Panc1 (cell line): ENCODE results near the gene CYS1.

ENCODE experiments used
- POLR2AphosphoS5 ChIP-seq: IDR thresholded peaks from 2 replicates; pipeline ENCODE4 v1.6.1; 2012; ENCODE audit warnings: mild to moderate bottlenecking, low read depth, low read length, moderate library complexity
- SIN3A ChIP-seq: IDR thresholded peaks from 2 replicates; pipeline ENCODE4 v1.6.1; 2012; ENCODE audit warnings: low read depth, mild to moderate bottlenecking, low read length, moderate library complexity, borderline replicate concordance; ENCODE audit not compliant: insufficient read depth
- TCF7L2 ChIP-seq: IDR thresholded peaks from 2 replicates; pipeline ENCODE4 v1.6.1; 2011; ENCODE audit warnings: mild to moderate bottlenecking, low read depth, low read length, inconsistent platforms
- TF ChIP-seq, protein P1 (sequence below): fragments of 450-650 bp; IDR thresholded peaks from 2 replicates; pipeline ENCODE4 v1.5.1; 2017; ENCODE audit warnings: mild to moderate bottlenecking
- TF ChIP-seq, protein P2 (sequence below), 2 experiments: IDR thresholded peaks; 2 replicates each; pipeline ENCODE4 v1.6.1; 2011 to 2012; ENCODE audit warnings: low read depth in 2 of 2, control low read depth in 1 of 2, low read length in 1 of 2, mild to moderate bottlenecking in 1 of 2, moderate library complexity in 1 of 2; ENCODE audit not compliant: insufficient read depth in 1 of 2

DNA sequence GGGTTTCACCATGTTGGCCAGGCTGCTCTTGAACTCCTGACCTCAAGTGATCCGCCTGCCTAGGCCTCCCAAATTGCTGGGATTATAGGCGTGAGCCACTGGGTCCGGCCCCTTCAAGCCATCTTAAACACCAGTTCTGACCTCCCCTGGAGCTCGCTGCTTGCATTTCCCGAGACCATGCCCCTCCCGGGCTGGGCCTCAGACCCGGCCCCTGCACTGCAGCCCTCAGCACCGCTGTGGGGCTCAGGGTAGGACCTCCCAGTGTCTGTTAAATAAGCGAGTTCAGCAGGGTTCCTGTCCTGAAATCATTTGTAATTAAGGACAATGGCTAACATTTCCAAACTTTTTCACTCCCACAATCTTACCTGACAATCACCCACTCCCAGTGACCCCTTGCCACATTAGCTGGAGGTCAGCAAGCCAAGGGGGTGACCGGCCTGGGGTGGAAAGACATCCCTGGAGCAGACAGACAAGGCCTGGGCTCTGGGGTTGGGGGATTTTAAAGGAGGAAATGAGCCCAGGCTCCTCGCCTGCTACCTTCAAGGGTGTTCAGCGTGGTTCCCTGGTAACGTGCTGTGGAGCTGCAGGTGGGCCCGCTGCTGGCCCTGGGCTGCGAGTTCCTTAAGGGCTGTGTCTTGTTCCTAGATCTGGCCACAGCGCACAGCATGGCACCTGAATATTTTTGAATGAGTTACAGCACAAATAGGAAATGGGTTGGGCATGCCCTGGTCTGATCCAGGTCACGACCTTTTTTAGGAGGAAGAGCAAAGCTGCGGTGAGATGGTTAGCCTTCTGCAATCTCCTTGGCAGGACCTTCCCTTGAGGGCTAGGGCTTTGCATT, 15.1 kb downstream of the CYS1 start:
- TF ChIP-seq, protein P1, sequence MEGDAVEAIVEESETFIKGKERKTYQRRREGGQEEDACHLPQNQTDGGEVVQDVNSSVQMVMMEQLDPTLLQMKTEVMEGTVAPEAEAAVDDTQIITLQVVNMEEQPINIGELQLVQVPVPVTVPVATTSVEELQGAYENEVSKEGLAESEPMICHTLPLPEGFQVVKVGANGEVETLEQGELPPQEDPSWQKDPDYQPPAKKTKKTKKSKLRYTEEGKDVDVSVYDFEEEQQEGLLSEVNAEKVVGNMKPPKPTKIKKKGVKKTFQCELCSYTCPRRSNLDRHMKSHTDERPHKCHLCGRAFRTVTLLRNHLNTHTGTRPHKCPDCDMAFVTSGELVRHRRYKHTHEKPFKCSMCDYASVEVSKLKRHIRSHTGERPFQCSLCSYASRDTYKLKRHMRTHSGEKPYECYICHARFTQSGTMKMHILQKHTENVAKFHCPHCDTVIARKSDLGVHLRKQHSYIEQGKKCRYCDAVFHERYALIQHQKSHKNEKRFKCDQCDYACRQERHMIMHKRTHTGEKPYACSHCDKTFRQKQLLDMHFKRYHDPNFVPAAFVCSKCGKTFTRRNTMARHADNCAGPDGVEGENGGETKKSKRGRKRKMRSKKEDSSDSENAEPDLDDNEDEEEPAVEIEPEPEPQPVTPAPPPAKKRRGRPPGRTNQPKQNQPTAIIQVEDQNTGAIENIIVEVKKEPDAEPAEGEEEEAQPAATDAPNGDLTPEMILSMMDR, result no peak
- TF ChIP-seq POLR2AphosphoS5 (no peak), SIN3A (no peak), TCF7L2 (no peak)
- TF ChIP-seq, protein P2, sequence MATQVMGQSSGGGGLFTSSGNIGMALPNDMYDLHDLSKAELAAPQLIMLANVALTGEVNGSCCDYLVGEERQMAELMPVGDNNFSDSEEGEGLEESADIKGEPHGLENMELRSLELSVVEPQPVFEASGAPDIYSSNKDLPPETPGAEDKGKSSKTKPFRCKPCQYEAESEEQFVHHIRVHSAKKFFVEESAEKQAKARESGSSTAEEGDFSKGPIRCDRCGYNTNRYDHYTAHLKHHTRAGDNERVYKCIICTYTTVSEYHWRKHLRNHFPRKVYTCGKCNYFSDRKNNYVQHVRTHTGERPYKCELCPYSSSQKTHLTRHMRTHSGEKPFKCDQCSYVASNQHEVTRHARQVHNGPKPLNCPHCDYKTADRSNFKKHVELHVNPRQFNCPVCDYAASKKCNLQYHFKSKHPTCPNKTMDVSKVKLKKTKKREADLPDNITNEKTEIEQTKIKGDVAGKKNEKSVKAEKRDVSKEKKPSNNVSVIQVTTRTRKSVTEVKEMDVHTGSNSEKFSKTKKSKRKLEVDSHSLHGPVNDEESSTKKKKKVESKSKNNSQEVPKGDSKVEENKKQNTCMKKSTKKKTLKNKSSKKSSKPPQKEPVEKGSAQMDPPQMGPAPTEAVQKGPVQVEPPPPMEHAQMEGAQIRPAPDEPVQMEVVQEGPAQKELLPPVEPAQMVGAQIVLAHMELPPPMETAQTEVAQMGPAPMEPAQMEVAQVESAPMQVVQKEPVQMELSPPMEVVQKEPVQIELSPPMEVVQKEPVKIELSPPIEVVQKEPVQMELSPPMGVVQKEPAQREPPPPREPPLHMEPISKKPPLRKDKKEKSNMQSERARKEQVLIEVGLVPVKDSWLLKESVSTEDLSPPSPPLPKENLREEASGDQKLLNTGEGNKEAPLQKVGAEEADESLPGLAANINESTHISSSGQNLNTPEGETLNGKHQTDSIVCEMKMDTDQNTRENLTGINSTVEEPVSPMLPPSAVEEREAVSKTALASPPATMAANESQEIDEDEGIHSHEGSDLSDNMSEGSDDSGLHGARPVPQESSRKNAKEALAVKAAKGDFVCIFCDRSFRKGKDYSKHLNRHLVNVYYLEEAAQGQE (IDR thresholded peaks at IDR 0.05; ENCODE audit: insufficient read depth in 1 of 2, low read depth in 2 of 2, low read length in 1 of 2), result no peak
